GM21723 (cell line): ENCODE results near the gene ZNF24.

ENCODE experiments used
- ATAC-seq: cut with Tn5 transposase; IDR thresholded peaks from one replicate; pipeline ENCODE4 v1.9.1; 2021; ENCODE audit warnings: mild to moderate bottlenecking, moderate library complexity; ENCODE audit not compliant: unreplicated experiment

The ZNF24 gene

DNA sequence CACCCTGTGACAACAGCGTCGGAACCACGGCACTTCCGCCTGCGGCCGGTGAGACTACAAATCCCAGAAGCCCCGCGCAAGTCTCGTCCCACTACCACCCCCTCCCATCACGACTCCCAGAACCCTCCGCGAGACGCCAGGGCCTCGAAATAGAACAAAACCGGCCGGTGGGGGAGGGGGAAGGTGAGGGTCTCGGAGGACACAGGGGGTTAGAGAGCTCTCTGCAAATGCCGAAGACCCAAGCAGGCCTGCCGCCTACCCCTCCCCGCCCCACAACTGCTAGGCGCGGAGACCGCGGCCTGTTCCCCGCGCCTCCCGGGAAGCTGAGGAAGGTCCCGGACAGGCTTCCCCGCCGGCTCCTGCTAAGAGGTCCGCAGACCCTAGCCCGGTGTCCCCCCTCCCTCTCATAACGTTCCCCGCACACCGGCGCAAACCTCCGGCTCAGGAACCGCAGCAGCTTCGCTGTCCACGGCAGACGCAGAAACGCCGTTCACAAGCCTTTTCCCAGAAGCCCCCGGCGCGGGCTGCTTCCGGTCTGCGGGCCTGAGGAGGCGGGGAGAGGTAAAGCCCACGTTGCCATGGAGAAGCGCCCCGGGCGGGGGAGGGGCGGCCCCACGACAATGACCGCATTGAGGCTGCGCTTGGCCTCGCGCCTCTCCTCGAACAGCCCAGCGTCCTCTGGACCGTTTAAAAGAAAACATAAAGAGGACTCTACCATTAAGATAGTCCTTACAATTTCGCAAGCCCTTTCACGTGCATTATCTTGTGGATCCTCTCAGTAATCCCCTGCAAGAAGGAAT, at the start of gene ZNF24:
TSS of gene ZNF24 (minus strand) at position 485 of the 800 bp plus-strand sequence. CDS start 3,770 bp downstream, outside the sequence.
- ATAC-seq, result peak; percentile 92

DNA sequence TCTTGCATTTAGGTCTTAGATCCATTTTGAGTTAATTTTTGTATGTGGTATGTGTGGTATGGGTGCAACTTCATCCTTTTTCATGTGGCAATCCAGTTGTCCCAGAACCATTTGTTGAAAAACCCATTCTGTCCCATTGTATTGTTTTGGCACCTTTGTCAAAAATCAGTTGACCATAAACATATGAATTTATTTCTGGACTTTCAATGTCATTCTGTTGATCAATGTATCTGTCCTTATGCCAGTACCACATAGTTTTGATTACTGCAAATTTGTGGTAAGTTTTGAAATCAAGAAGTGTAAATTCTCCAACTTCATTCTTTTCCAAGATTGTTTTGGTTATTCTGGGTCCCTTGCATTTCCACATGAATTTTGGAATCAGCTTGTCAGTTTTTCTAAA, 49.5 kb upstream of the ZNF24 start:
- ATAC-seq, result no peak

DNA sequence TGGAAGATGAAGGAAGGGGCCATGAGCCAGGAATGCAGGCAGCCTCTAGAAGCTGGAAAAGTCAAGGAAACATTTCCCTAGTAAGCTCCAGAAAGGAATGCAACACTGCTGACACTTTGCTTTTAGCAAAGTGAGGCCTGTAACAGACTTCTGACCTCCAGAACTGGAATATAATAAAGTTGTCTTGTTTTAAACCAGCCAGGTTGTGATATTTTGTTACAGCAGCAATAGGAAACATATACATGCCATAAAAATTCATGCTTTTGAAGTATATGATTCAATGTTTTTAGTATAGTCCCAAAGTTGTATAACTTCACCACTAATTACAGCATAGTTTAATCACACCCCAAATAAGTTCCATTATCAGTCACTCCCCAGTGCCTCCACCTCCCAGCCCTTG, 48.2 kb upstream of the ZNF24 start:
- no peak for ATAC-seq

DNA sequence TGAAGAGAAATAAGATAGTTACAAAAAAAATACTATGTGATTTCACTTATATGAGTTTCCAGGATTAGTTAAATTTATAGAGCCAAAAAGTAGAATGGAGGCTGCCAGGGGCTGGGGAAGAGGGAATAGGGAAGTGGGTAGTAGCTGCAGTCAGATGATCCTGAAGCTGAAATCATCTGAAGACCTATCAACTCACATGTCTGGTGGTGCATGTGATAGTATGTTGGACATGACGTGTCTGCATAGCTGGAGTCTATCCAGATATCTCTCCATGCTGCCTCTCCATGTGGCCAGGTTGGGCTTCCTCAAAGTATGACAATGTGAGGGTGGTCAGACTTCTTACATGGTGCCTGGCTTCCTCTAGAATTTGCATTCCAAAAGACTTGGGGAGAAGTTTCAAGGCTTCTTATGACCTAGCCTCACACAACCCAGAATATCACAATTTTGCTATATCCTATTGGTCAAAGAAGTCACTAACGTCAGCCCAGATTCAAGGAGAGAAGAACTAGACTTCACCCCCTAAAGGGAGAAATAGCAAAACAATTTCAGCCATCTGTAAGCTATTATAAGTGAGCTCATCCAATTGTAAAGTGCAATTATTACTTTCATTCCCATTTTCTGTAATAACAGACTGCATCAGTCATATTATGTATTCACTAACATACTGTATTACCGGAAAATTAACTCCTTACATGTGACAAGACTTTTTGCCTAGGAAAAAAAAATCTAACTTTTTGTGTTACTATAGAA, 46.9 kb upstream of the ZNF24 start:
- ATAC-seq, result no peak

DNA sequence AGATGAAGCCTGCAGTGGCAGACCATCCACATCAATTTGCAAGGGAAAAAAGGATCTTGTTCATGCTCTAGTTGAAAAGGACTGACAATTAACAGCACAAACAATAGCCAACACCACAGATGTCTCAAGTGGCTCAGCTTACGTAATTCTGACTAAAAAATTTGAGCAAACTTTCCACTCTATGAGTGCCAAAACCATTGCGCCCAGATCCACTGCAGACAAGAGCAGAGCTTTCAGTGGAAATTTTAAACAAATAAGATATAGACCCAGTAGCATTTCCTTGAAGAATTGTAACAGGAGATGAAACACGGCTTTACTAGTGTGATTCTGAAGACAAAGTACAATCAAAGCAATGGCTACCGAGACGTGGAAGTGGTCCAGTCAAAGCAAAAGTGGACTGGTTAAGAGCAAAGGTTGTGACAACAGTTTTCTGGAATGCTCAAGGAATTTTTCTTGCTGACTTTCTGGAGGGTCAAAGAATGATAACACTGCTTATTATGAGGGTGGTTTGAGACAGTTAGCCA, 44.9 kb upstream of the ZNF24 start:
- ATAC-seq, result no peak

DNA sequence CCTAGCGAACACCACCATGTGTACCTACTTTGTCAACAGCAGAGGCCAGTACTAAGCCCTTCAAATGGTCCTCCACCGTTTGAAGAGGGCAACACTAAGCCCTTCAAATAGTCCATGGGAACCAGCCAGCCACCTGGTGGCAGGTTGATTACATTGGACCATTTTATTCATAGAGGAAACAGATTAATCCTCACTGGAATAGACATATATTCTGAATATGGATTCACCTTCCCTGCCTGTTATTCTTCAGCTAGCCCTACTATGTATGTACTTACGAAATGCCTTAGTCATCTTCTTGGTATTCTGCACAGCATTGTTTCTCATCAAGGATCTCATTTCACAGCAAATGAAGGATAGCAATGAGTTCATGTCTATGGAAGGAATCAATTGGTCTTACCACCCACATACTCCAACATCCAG, 42.9 kb upstream of the ZNF24 start:
- no peak for ATAC-seq

DNA sequence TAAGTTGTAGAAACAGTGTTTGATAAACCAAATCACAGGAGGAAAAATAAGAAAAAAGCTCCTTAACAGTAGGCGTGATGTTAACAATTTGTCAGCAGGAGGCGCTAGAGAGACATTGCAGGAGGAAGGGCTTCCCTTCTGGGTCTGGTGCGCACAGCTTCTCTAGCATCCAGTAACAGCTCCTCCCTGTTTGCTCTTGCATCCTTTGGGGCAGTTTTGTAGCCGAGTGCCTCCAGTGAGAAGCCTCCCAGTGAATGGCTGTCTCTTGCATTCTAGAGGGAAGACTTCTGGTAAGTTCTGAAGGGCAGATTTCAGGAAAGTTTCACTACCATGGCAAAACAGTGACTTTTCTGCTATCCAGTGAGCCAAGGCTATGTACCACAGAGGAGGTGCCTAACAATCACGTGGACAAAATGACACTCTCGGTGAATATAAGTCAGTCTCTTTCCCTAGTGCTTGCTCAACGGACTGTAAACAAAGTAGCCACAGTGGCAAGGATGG, 42.4 kb upstream of the ZNF24 start:
- no peak for ATAC-seq

DNA sequence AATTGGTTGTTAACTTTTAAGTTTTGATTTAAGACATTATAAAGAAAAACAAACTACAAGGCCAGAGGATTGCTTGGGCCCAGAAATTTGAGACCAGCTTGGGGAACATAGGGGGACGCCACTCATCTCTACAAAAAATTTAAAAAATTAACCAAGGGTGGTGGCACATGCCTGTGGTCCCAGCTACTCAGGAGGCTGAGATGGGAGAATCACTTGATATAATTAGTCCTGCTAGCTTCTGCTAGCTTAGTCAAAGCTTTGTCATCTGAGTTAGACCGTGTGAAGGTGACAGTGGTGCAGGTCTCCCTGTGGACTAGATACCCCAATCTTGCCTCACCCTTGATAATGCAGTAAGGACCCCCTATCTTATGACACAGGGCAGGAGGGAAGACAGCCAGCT, 38.9 kb upstream of the ZNF24 start:
- ATAC-seq, result no peak

DNA sequence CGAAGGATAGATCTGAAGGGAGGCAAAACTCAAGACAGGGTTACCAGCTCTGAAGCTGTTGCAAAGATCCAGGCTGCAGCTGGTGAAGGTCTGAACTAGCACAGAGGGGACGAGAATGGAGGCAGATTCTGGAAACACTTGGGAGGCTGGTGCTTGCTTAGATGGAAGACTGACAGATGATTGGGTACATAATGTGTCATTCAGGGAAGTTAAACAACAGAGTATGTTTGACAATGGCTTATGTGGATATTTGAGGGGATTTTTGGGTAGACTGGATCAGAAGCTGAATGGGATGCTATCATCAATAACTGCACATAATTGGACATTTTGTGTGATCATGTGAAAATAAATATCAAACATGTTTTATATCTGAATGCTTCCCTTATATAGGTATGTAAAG, 35.2 kb upstream of the ZNF24 start:
- ATAC-seq, result no peak

DNA sequence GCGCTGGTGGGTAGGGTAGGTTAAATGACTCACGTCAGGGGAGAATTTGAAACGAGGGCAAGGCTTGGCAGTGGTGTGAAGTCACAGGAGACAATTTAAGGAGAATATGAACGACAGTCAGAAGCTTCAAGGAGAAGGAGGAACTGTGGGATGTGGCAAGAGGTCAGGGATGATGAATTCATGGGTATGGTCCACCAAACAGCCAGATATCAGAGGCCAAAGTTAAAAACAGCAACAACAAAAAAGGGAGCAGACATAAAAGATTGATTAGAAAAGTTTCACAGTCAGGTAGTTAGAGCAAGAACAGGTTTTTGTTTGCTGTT, 34.3 kb upstream of the ZNF24 start:
- no peak for ATAC-seq

DNA sequence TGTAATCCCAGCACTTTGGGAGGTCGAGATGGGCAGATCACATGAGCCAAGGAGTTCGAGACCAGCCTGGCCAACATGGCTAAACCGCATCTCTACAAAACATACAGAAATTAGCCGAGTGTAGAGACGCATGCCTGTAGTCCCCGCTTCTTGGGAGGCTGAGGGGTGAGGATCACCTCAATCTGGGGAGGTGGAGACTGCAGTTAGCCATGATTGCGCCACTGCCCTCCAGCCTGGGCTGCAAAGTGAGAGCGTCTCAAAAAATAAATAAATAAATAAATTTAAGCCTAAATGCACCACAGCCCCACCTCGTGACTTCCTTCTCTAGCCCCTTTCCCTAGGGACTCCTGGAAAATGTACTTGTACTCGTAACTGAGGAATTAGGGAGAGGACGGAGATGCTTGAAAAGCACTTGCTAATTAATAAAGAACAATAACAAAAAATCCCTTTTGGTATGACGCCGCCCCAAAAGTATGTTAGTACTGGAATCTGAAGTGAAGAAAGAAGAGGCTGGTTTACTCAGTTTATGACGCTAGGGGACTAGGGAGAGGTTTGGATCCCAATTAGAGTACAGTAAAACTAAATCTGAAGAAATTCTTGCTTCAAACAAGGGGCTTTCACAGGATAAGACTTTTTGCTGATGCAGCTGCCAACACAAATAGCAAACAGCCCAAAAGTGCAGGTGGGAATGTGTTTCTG, 33.8 kb upstream of the ZNF24 start:
- no peak for ATAC-seq

DNA sequence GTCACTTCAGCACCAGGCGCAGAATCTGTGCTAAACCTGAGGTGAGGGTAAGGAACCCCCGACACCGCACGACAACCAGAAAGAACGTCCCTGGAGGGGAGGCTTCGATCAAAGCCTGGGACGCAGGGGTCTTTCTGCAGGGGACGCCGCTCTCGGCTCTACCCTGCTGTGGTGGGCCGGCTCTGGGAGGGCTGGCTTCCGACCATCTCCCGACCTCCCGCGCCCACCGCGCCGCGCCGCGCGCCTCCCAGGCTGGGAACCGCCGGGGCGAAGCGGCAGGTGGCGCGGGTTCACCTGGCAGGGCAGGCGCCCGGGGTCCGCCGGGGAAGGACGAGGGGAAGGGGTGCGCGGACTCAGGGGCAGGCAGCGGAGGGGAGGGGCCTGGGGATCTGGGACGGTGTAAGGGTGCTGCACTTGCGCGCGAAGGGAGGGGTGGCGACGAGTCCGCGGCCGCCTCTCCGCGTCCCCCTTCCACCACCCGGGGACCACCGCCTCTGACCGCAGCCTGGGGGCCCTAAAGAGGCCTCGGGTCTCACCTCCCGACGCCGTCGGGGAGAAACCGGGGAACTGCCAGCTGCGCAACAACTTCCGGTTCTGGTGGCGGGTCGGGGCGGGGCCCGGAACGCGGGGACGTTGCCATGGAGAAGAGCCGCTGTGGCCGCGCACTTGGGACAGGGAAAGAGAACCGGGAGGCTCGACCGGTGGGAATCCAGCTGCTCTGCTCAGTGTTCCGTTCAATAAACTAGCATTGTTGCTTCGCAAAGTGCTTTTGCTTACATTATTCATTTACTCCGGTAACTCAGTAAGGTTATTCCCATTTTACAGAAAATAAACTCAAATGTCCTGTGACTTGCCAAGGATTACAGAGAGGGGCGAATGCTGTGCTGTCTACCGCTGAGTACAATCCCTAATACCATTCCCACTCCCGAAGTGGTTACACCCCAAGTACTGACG, 32.8 kb upstream of the ZNF24 start, which contains the start of gene ZNF396:
TSS of gene ZNF396 (minus strand) at position 596 of the 954 bp plus-strand sequence. CDS start 3,045 bp downstream, outside the sequence.
- ATAC-seq, result peak; percentile 87

DNA sequence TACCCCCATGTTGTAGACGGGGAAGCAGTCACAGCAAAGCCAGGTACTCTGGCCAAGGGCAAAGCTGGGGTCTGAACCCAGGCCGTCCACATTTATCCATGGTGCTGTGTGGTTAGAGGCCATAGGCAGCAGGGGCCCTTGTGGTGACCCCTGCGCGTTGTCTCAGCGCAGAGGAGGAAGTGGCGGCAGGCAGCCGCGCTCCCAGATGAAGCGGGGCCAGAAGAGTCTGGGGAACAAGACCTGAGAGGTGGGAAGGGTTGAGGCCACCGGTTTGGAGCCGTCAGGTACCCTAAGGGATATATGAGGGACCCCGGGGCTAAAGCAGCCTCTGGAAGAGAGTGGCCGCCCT, 32.1 kb upstream of the ZNF24 start:
- peak; percentile 72 for ATAC-seq

DNA sequence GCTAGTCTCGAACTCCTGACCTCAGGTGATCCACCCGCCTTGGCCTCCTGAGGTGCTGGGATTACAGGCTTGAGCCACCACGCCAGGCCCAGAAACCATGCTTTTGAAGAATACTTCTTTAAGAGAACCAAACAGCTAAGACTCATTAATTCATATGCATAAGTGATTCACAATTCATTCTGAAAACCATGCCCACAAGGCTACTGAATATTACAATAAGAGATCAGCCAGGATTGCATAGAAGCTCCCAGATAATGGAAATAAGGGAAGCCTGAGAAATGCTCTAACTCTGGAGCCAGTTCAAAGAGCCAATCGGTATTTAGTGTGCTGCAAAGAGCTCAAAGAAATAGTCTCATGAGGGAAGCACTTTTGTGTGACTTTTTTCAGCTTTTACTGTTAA, 30.5 kb upstream of the ZNF24 start:
- no peak for ATAC-seq

DNA sequence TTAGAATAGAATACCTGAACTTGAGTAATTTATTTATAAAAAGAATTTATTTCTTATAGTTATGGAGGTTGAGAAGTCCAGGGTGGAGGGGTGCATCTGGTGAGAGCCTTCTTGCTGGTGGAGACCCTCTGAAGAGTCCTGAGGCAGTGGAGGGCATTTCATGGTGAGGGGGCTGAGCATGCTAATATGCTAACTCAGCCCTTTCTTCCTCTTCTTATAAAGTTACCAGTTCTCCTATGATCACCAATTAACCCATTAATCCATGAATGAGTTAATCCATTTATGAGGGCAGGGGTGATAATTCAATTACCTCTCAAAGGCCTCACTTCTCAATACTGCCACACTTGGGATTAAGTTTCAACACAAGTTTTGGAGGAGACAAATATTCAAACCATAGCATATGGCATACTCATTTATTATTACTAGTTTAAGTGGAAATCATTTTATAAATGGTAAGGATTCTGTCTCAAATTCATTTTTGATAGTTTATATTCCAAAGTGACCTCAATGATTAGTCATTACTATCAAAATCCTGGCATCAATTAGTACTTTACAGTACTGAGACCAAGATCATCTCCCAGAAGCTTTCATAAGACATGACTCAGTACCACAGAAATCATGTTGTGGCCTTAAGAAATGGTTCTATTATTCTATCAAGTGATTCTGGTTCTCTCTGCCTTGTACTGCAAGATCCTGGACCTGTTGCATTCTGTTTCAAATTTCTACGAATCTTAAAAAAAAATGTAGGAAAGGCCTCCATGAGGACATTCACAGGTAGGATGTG, 27.4 kb upstream of the ZNF24 start:
- ATAC-seq, result no peak

DNA sequence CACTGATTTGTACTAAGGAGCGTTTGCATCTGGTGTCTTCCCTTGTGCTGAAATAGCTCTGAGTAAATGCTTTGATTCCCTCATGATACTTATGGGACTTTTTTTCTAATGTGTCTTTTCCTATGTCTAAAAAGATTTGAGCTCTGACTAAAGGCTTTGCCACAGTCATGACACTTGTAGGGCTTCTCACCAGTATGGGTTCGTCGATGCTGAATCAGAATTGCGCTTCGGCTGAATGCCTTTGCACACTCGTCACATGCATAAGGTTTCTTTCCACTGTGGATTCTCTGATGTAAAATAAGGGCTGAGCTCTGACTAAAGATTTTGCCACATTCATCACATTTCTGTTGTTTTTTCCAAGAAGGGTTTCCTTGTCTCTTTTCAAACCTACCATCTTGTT, 24.9 kb upstream of the ZNF24 start:
- no peak for ATAC-seq

DNA sequence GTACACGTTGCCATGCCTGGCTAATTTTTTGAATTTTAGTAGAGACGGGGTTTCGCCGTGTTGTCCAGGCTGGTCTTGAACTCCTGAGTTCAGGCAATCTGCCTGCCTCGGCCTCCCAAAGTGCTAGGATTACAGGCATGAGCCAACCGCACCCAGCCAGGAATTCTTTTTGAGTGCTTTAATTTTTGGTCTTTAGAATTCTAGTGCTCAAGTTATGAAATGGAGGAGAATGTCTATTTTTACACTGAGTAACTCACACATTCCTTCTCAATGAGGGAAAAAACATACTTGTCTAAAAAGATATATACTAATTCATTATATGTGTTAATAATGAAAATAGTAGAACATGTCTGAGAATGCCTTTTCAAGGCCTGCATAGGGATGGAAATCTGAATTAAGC, 24.4 kb upstream of the ZNF24 start:
- no peak for ATAC-seq

DNA sequence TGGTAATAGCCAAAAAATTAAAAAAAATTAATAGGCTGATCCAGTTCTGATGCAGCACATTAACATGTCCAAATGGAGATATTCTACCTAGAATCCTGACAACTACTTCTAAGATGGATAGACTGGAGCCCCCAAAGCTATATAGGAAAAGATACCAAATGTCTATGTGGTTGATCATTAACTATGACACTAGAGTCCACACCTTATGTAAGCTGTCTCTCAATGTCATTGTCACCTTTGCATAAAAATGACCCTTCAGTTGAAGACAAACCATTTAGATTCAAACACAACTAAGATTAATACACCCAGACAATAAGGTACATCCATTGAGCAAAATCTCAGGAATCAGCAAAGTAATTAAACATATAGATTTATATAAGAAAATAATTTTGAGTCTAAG, 18.3 kb upstream of the ZNF24 start:
- no peak for ATAC-seq

DNA sequence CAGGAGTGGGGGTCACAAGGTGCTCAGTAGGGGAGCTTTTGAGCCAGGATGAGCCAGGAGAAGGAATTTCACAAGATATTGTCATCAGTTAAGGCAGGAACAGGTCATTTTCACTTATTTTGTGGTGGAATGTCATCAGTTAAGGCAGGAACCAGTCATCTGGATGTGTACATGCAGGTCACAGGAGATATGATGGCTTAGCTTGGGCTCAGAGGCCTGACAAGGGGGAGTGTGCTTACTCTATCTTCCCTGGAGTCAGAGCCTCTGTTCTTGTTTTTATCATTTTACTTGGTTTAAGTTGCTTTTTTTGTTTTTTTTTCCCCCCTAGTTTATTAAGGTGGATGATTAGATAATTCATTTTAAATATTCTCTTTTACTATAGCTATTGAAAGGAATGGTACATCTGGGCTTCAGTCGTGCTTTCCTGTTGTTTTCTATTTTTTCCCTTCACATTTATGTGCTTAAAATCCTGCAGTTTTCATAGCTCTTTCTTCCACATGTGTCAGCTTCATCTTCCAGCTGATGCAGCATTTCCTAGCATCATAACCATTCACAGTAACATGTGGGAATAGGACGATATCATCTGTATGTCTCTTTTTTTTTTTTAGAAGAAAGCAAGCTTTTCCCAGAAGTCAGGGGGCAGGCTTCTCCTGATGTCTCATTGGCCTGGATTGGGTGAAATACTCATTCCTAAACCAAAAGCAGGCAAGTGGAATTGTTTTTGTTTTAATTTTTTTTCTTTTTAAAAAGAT, 17.5 kb upstream of the ZNF24 start:
- ATAC-seq, result no peak
